ENCODE results near the gene ITSN1.

GRCh38 chr21:33751120-33751519 is 108.8 kb downstream of the ITSN1 start:
- TF ChIP-seq CTCF (conservative IDR thresholded peaks at IDR 0.05; ENCODE audit: low read depth in 2 of 2): no peak
- TF ChIP-seq, protein P1, sequence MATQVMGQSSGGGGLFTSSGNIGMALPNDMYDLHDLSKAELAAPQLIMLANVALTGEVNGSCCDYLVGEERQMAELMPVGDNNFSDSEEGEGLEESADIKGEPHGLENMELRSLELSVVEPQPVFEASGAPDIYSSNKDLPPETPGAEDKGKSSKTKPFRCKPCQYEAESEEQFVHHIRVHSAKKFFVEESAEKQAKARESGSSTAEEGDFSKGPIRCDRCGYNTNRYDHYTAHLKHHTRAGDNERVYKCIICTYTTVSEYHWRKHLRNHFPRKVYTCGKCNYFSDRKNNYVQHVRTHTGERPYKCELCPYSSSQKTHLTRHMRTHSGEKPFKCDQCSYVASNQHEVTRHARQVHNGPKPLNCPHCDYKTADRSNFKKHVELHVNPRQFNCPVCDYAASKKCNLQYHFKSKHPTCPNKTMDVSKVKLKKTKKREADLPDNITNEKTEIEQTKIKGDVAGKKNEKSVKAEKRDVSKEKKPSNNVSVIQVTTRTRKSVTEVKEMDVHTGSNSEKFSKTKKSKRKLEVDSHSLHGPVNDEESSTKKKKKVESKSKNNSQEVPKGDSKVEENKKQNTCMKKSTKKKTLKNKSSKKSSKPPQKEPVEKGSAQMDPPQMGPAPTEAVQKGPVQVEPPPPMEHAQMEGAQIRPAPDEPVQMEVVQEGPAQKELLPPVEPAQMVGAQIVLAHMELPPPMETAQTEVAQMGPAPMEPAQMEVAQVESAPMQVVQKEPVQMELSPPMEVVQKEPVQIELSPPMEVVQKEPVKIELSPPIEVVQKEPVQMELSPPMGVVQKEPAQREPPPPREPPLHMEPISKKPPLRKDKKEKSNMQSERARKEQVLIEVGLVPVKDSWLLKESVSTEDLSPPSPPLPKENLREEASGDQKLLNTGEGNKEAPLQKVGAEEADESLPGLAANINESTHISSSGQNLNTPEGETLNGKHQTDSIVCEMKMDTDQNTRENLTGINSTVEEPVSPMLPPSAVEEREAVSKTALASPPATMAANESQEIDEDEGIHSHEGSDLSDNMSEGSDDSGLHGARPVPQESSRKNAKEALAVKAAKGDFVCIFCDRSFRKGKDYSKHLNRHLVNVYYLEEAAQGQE (IDR thresholded peaks at IDR 0.05; ENCODE audit: unreplicated experiment): no peak
- TF ChIP-seq ZNF114 (CRISPR knock-in tag; IDR thresholded peaks at IDR 0.05): no peak
- no peak for TF ChIP-seq POLR2AphosphoS5 (IDR thresholded peaks at IDR 0.05; ENCODE audit: low read depth)
- no peak for TF ChIP-seq JUNB (IDR thresholded peaks at IDR 0.05; ENCODE audit: unreplicated experiment)
- TF ChIP-seq EZH2phosphoT487 (IDR thresholded peaks at IDR 0.05; ENCODE audit: unreplicated experiment): no peak
- no peak for TF ChIP-seq CREB1 (CRISPR knock-in tag; IDR thresholded peaks at IDR 0.05; ENCODE audit: low read depth)
- TF ChIP-seq EZH2 (IDR thresholded peaks at IDR 0.05; ENCODE audit: low read depth, unreplicated experiment): no peak
- TF ChIP-seq ETS1 (IDR thresholded peaks at IDR 0.05): no peak
